Prostate gland (tissue), 2 donors: ENCODE results near the gene SLC17A9. TPM values are rescaled to one million over a fixed set of nuclear protein-coding genes. Genes with fewer than 3 reads are reported as not detected.

Experiments used
- DNase-seq: peaks from one replicate; pipeline ENCODE4 v3.0.0-alpha.2; 2019; ENCODE audit warnings: low spot score
- H3K27ac ChIP-seq, 2 donors: fragments of 200-600 bp; sonication (generic); 2 replicates each; pipeline ENCODE4 v1.5.1; 2017 to 2019
- H3K27me3 ChIP-seq: fragments of 200-600 bp; sonication (generic); replicated peaks from 2 replicates; pipeline ENCODE4 v1.5.1; 2019; ENCODE audit not compliant: insufficient read depth
- H3K36me3 ChIP-seq, 2 donors: fragments of 200-600 bp; sonication (generic); 1 replicate in 1 of 2; 2 replicates in 1 of 2; pipeline versions ENCODE4 v1.5.1 to v1.8.1; 2017 to 2019
- H3K4me1 ChIP-seq: fragments of 200-600 bp; sonication (generic); replicated peaks from 2 replicates; pipeline ENCODE4 v1.5.1; 2019
- H3K4me3 ChIP-seq, 2 donors: fragments of 200-600 bp; sonication (generic); 2 replicates each; pipeline ENCODE4 v1.5.1; 2017 to 2019
- H3K9me3 ChIP-seq: fragments of 200-600 bp; sonication (generic); 2 replicates; pipeline ENCODE4 v1.5.1; 2017
- CTCF ChIP-seq, 4 experiments: fragments of 200-600 bp in 2 of 4; fragments of 450-650 bp in 2 of 4; sonication (generic) in 2 of 4; IDR thresholded peaks; 1 replicate in 3 of 4; 2 replicates in 1 of 4; pipeline ENCODE4 v1.5.1; 2016 to 2019; ENCODE audit warnings: antibody characterized with exemption in 4 of 4, mild to moderate bottlenecking in 2 of 4, moderate library complexity in 2 of 4
- POLR2A ChIP-seq: fragments of 450-650 bp; IDR thresholded peaks from one replicate; pipeline ENCODE4 v1.6.1; 2016; ENCODE audit warnings: antibody characterized with exemption, mild to moderate bottlenecking
- POLR2AphosphoS5 ChIP-seq: sonication (generic); formaldehyde crosslinking; IDR thresholded peaks from one replicate; pipeline ENCODE4 v1.6.1; 2017; ENCODE audit warnings: antibody characterized with exemption
- WGBS: methylation state at CpG from one replicate; pipeline ENCODE4 v1.1.5; 2018; 5-methylcytosine and 5-hydroxymethylcytosine counted together
- intact Hi-C: fragments of 100-400 bp; cut with DNase I; formaldehyde crosslinking; loops from one replicate; pipeline ENCODE4 v1.14.2; 2022
- total RNA-seq, 2 donors: library from RNA; depleted of rRNA; stranded (reverse); fragments of >200 nt; gene quantifications; one replicate each; pipeline ENCODE4 v1.1.0, GENCODE V29; 2016

The SLC17A9 gene
- total RNA-seq, 2 donors from 2014 or later = 0.41 to 3.5 TPM

GRCh38 chr20:62956387-62957135 is 4.1 kb downstream of the SLC17A9 start:
- no peaks in the 10 kb centered on the region for H3K9me3 ChIP-seq
- no peak overlapping the region for H3K27ac ChIP-seq
- intact Hi-C loops = no loop called here
- no peak for DNase-seq
- H3K4me3 ChIP-seq = no peak overlapping the region
- 83% methylated on average over 23 of the region's 25 CpGs for WGBS
- H3K36me3 ChIP-seq = no peaks in the 10 kb centered on the region
- H3K27me3 ChIP-seq = no peaks in the 10 kb centered on the region
- TF ChIP-seq POLR2A (no peak), CTCF (IDR thresholded peaks at IDR 0.05) (no peak), POLR2AphosphoS5 (no peak)
- peaks cover 9% of the 10 kb centered on the region for H3K4me1 ChIP-seq

- intact Hi-C loops = no loop called here
- 95% methylated on average over 36 of the region's 36 CpGs for WGBS
- DNase-seq = no peak
- Histone ChIP-seq H3K4me3 (no peak overlapping the region), H3K36me3 (no peaks in the 10 kb centered on the region), H3K27me3 (no peaks in the 10 kb centered on the region), H3K27ac (no peak overlapping the region), H3K9me3 (no peaks in the 10 kb centered on the region), H3K4me1 (peaks cover 8% of the 10 kb centered on the region)
- TF ChIP-seq POLR2AphosphoS5 = no peak
- TF ChIP-seq POLR2A = no peak
- no peak for TF ChIP-seq CTCF (IDR thresholded peaks at IDR 0.05)
Observed at GRCh38 chr20:62957136-62958117, 4.9 kb downstream of the SLC17A9 start.

GRCh38 chr20:62958388-62959100 is 6.0 kb downstream of the SLC17A9 start:
- H3K9me3 ChIP-seq = no peaks in the 10 kb centered on the region
- DNase-seq = no peak
- no peak overlapping the region for H3K27ac ChIP-seq
- intact Hi-C loops = no loop called here
- peaks cover 2% of the 10 kb centered on the region for H3K4me1 ChIP-seq
- no peak for TF ChIP-seq CTCF (IDR thresholded peaks at IDR 0.05)
- H3K27me3 ChIP-seq = no peaks in the 10 kb centered on the region
- no peaks in the 10 kb centered on the region for H3K36me3 ChIP-seq
- WGBS = 75% methylated on average over 10 of the region's 10 CpGs
- H3K4me3 ChIP-seq = no peak overlapping the region

- Histone ChIP-seq H3K9me3 (no peaks in the 10 kb centered on the region), H3K4me3 (no peak overlapping the region), H3K4me1 (no peaks in the 10 kb centered on the region), H3K27me3 (no peaks in the 10 kb centered on the region), H3K27ac (no peak overlapping the region), H3K36me3 (no peaks in the 10 kb centered on the region)
- intact Hi-C loops = no loop called here
- WGBS = 63% methylated on average over 34 of the region's 43 CpGs
- TF ChIP-seq CTCF (IDR thresholded peaks at IDR 0.05) (no peak), POLR2A (no peak)
- no peak for DNase-seq
Observed at GRCh38 chr20:62959101-62959971, 6.8 kb downstream of the SLC17A9 start.
